Endothelial cell of umbilical vein (primary cell): ENCODE data around the gene THY1. TPM values are rescaled to one million over a fixed set of nuclear protein-coding genes. Genes with fewer than 3 reads are reported as not detected.

Experiments used
- BruUV-seq: library from RNA; stranded (reverse); fragments of 400-500 nt; replicated peaks from 2 replicates; lab custom pipeline; 2021; lab: Mats Ljungman, UMichigan
- CTCF ChIA-PET: fragments of 300-600, 350-600 bp; sonication (Branson Sonifier 250); formaldehyde crosslinking; loops from one replicate; lab custom pipeline; 2021; ENCODE audit warnings: antibody characterized with exemption, inconsistent platforms; lab: Charles Lee
- POLR2A ChIA-PET: fragments of 300-600, 350-600 bp; sonication (Branson Sonifier 250); formaldehyde crosslinking; loops from one replicate; lab custom pipeline; 2021; ENCODE audit warnings: antibody characterized with exemption, inconsistent platforms; lab: Charles Lee
- DNase-seq: peaks from one replicate; pipeline ENCODE4 v3.0.0-alpha.2; 2011; ENCODE audit warnings: low read depth, low spot score
- FAIRE-seq: peaks from 2 replicates; lab custom pipeline; 2011; peaks lifted over from hg19 to GRCh38; lab: Jason Lieb, UNC
- H2AFZ ChIP-seq: 2 replicates; pipeline ENCODE4 v1.6.0; 2012; ENCODE audit warnings: low read depth, low read length, control low read depth, inconsistent platforms
- H3K27ac ChIP-seq: 2 replicates; pipeline ENCODE4 v1.5.1; 2011; ENCODE audit warnings: low read depth, mild to moderate bottlenecking, control low read depth, low read length, moderate library complexity; ENCODE audit not compliant: insufficient read depth
- H3K27me3 ChIP-seq, 2 experiments: 2 replicates each; pipeline versions ENCODE4 v1.6.0 to v1.6.1; 2011; ENCODE audit warnings: low read length in 2 of 2, mixed read lengths in 1 of 2; ENCODE audit not compliant: control insufficient read depth in 2 of 2, insufficient read depth in 2 of 2
- H3K36me3 ChIP-seq, 2 experiments: 2 replicates in 1 of 2; 3 replicates in 1 of 2; pipeline ENCODE4 v1.5.1; 2011; ENCODE audit warnings: low read length in 2 of 2, mild to moderate bottlenecking in 1 of 2, moderate library complexity in 1 of 2; ENCODE audit not compliant: control insufficient read depth in 2 of 2, insufficient read depth in 2 of 2; ENCODE audit errors: extremely low read depth in 1 of 2
- H3K4me1 ChIP-seq: 3 replicates; pipeline ENCODE4 v1.5.1; 2011; ENCODE audit warnings: mild to moderate bottlenecking, low read length; ENCODE audit not compliant: control insufficient read depth, insufficient read depth; ENCODE audit errors: extremely low read depth
- H3K4me2 ChIP-seq: 2 replicates; pipeline ENCODE4 v1.6.1; 2011; ENCODE audit warnings: low read length, control low read depth, mixed read lengths; ENCODE audit not compliant: insufficient read depth
- H3K4me3 ChIP-seq, 3 experiments: fragments of 200-600 bp in 1 of 3; sonication (generic), shearing (Covaris generic) in 1 of 3; replicated peaks in 1 of 3; 2 replicates each; pipeline ENCODE4 v1.5.1; 2011 to 2016; ENCODE audit warnings: control low read depth in 3 of 3, low read length in 3 of 3, mild to moderate bottlenecking in 2 of 3, inconsistent platforms in 1 of 3, low read depth in 1 of 3, moderate library complexity in 1 of 3; ENCODE audit not compliant: insufficient read depth in 1 of 3
- H3K79me2 ChIP-seq: 2 replicates; pipeline ENCODE4 v1.6.0; 2012; ENCODE audit warnings: low read length, inconsistent platforms; ENCODE audit not compliant: control insufficient read depth, insufficient read depth
- H3K9ac ChIP-seq: replicated peaks from 2 replicates; pipeline ENCODE3; 2011; ENCODE audit warnings: low read length, control low read depth; ENCODE audit not compliant: insufficient read depth; ENCODE audit errors: extremely low read depth
- H3K9me1 ChIP-seq: replicated peaks from 3 replicates; pipeline ENCODE4 v1.6.0; 2011; ENCODE audit warnings: mild to moderate bottlenecking, low read length; ENCODE audit not compliant: control insufficient read depth, insufficient read depth; ENCODE audit errors: extremely low read depth
- H3K9me3 ChIP-seq: replicated peaks from 2 replicates; pipeline ENCODE4 v1.5.1; 2012; ENCODE audit warnings: low read length, inconsistent platforms; ENCODE audit not compliant: control insufficient read depth, insufficient read depth
- H4K20me1 ChIP-seq: replicated peaks from 2 replicates; pipeline ENCODE3; 2011; ENCODE audit warnings: mild to moderate bottlenecking, low read length; ENCODE audit not compliant: control insufficient read depth, insufficient read depth; ENCODE audit errors: extremely low read depth
- EZH2 ChIP-seq: IDR thresholded peaks from 2 replicates; pipeline ENCODE4 v1.6.1; 2012; ENCODE audit warnings: borderline replicate concordance, low read depth, mild to moderate bottlenecking, moderate library complexity, low read length, inconsistent platforms; ENCODE audit not compliant: severe bottlenecking
- FOS ChIP-seq: IDR thresholded peaks from 2 replicates; pipeline ENCODE4 v1.6.1; 2011; ENCODE audit warnings: mild to moderate bottlenecking, low read length, moderate library complexity, borderline replicate concordance; ENCODE audit not compliant: insufficient read depth
- JUN ChIP-seq: IDR thresholded peaks from 2 replicates; pipeline ENCODE4 v1.6.1; 2011; ENCODE audit warnings: borderline replicate concordance, low read depth; ENCODE audit not compliant: insufficient read length, insufficient read depth
- MYC ChIP-seq: IDR thresholded peaks from one replicate; pipeline ENCODE4 v1.6.1; 2011; ENCODE audit warnings: mild to moderate bottlenecking, low read depth, low read length
- POLR2A ChIP-seq: IDR thresholded peaks from 2 replicates; pipeline ENCODE4 v1.6.1; 2012; ENCODE audit warnings: low read depth, mild to moderate bottlenecking, control low read depth, low read length
- dilution Hi-C: fragments of 300-500 bp; cut with MboI; formaldehyde crosslinking; loops from one replicate; pipeline ENCODE4 v1.15.0; 2019; ENCODE audit warnings: low sequenced_read_pairs; ENCODE audit not compliant: extremely low pct_ligation_motif_present
- intact Hi-C: fragments of 100-400 bp; cut with micrococcal nuclease; formaldehyde crosslinking; loops from one replicate; pipeline ENCODE4 v1.10.0; 2022
- polyA plus RNA-seq, 4 experiments: library from polyadenylated mRNA; depleted of rRNA in 3 of 4; stranded (reverse) in 3 of 4; unstranded in 1 of 4; fragments of >200 nt; gene quantifications; 2 replicates each; pipeline versions ENCODE4 v1.2.1 to v1.2.3, GENCODE V29; 2011 to 2012; ENCODE audit warnings: missing spikeins in 1 of 4
- total RNA-seq: library from RNA; stranded (reverse); gene quantifications from 2 replicates; pipeline ENCODE4 v1.2.3, GENCODE V29; 2021
- TF ChIP-seq, protein P1 (sequence below): IDR thresholded peaks from 2 replicates; pipeline ENCODE4 v1.6.1; 2011; ENCODE audit not compliant: insufficient read depth, insufficient read length

Gene THY1
- total and polyA plus RNA-seq, 2 donors (not counting 3 experiments of a cell fraction or from before 2014, with no cell fraction given): 0.75 to 1.4 TPM

- no peaks in the 10 kb centered on the region for H3K9me1 ChIP-seq
- H3K4me1 ChIP-seq: no peaks in the 10 kb centered on the region
- no peak overlapping the region for H3K4me2 ChIP-seq
- peaks cover 4% of the 10 kb centered on the region in 2 experiments for H3K27me3 ChIP-seq
- H2AFZ ChIP-seq: no peak overlapping the region
- ChIA-PET CTCF (no interaction called here), POLR2A (no interaction called here)
- no peak overlapping the region for H3K9ac ChIP-seq
- TF ChIP-seq FOS (no peak), MYC (no peak), EZH2 (no peak)
- no peak for DNase-seq
- H3K79me2 ChIP-seq: no peaks in the 10 kb centered on the region
- dilution Hi-C loops (no loop called here), intact Hi-C loops (no loop called here)
- no TSS peak for BruUV-seq
- H3K9me3 ChIP-seq: no peaks in the 10 kb centered on the region
- no peak for FAIRE-seq
- H3K4me3 ChIP-seq: no peak overlapping the region
- H4K20me1 ChIP-seq: no peaks in the 10 kb centered on the region
- no peak overlapping the region for H3K27ac ChIP-seq
- H3K36me3 ChIP-seq: no peaks in the 10 kb centered on the region
Measured at GRCh38 chr11:119434591-119435330, 11.8 kb upstream of the THY1 start.

GRCh38 chr11:119433358-119433725, 10.4 kb upstream of the THY1 start:
- dilution Hi-C loops (no loop called here), intact Hi-C loops (no loop called here)
- H4K20me1 ChIP-seq: no peaks in the 10 kb centered on the region
- FAIRE-seq (no peak), DNase-seq (no peak)
- BruUV-seq: no TSS peak
- CTCF ChIA-PET: interaction anchor here (1.1 to 1.2 kb wide), 2 partner anchors 59 to 77 kb away, joined by 3 read pairs; no protein-coding TSS in a partner anchor
- no peaks in the 10 kb centered on the region for H3K79me2 ChIP-seq
- no peaks in the 10 kb centered on the region for H3K9me3 ChIP-seq
- no peaks in the 10 kb centered on the region for H3K36me3 ChIP-seq
- no peak overlapping the region for H3K9ac ChIP-seq
- H3K4me1 ChIP-seq: no peaks in the 10 kb centered on the region
- POLR2A ChIA-PET: no interaction called here
- H3K9me1 ChIP-seq: no peaks in the 10 kb centered on the region
- no peak overlapping the region for H2AFZ ChIP-seq
- H3K27me3 ChIP-seq: peaks cover 4 to 7% of the 10 kb centered on the region in 2 experiments
- H3K27ac ChIP-seq: no peak overlapping the region
- no peak overlapping the region for H3K4me3 ChIP-seq
- TF ChIP-seq, protein P1, sequence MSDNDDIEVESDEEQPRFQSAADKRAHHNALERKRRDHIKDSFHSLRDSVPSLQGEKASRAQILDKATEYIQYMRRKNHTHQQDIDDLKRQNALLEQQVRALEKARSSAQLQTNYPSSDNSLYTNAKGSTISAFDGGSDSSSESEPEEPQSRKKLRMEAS: no peak
- TF ChIP-seq MYC: no peak
- TF ChIP-seq FOS: no peak
- TF ChIP-seq JUN: no peak
- no peak for TF ChIP-seq POLR2A
- TF ChIP-seq EZH2: no peak
- no peak overlapping the region for H3K4me2 ChIP-seq
